Adipose tissue (tissue), 3 donors: ENCODE results near the gene FSTL1. TPM values are rescaled to one million over a fixed set of nuclear protein-coding genes. Genes with fewer than 3 reads are reported as not detected.

Source experiments
- H3K27ac ChIP-seq: one replicate; pipeline ENCODE4 v1.5.1; 2013; ENCODE audit warnings: low read depth, low read length
- WGBS, 3 donors: extraction: QIAGEN DNeasy Blood & Tissue Kit; methylation state at CpG; one replicate each; pipeline ENCODE4 v1.1.7; 2013; 5-methylcytosine and 5-hydroxymethylcytosine counted together
- polyA plus RNA-seq, 3 donors: library from polyadenylated mRNA; stranded (reverse); fragments of 200-250 nt; gene quantifications; one replicate each; pipeline ENCODE4 v1.2.3, GENCODE V29; 2013
- donor health status: healthy with polysubstance abuse.
- donor health status: Bipolar disorder and iron deficiency.
- donor health status: healthy.

FSTL1 gene
- polyA plus RNA-seq, 3 donors: 41.6 to 259 (median 153) TPM

DNA sequence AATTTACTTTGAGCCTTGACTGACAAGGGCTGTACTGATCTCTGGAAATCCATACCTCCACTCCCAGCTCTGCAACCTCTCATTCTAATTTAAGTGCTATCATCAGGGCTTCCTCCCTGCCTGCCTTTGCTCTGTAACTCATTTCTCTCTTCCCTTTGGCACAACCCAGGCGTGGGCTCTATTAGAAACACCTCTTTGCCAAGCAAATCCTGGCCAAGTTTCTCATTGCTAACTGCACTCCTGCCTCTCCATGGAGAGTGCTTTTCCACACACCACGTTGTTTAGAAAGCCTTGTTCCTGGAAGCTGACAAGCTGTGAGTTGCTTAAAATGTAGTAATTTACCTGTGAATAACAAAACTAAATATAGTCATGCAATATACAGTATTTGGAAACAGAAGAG is 20.1 kb upstream of the FSTL1 start:
- H3K27ac ChIP-seq: no peak overlapping the region
- WGBS, 3 donors: 33 to 47% (median 47%) methylated on average over 2 of the region's 2 CpGs

DNA sequence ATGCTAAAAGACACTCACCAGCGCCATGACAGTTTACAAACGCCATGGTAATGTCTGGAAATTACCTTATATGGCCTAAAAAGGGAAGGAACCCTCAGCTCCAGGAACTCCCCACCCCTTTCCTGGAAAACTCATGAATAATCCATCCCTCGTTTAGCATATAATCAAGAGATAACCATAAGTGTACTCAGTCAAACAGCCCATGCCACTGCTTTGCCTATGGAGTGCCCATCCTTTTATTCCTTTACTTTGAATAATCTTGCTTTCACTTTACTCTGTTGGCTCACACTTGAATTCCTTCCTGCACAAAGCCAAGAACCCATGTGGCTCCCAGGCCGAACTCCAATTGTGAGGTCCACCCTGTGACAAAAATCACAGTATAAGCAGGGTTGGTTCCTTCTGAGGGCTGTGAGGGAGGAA is 19.1 kb upstream of the FSTL1 start:
- WGBS, 3 donors: 68 to 78% (median 76%) methylated on average over 4 of the region's 4 CpGs
- no peak overlapping the region for H3K27ac ChIP-seq

DNA sequence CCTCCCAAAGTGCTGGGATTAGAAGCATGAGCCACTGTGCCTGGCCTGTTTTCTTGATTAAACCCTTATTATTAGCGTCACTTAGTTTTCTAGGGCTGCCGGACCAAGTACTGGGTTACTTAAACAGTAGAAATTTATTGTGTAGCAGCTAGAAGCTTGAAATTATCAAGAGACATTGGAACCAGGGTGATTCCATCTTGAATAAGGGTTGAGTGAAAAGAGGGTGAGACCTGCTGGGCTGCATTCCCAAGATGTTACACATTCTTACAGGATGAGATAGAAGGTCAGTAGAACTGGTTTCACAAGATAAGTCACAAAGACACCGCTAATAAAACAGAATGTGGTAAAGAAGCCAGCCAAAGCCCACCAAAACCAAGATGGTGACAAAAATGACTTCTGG is 18.6 kb upstream of the FSTL1 start:
- no peak overlapping the region for H3K27ac ChIP-seq
- 79 to 88% (median 88%) methylated on average over 3 of the region's 3 CpGs for WGBS, 3 donors

DNA sequence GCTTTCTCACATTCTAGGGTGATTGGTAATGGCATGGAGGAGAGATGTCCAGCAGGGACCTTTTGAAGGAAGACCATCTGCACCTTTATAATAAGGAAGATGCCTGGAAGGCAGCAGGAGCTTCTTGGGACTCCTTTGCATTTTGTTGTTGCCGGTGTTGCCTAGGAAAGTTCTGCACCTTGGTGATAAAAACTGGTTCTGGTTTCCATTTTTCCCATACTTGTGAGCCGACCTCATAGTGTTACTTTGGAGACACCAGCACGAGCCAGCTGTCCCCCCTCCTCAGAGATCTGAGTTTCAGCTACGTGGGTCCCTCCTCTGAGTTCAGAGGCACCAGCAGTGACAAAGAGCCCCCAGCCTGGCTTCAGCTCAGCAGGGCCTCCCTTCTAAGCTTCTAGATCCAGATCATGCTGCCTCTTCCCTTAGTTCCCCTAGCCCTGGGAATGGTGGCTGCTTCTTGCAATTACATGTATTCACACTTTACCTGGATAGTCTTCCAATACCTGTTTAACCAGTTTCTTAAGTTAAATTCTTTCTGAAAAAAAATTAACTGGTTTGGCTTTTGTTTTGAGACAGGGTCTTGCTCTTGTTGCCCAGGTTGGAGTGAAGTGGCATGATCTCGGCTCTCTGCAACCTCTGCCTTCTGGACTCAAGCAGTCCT is 18.0 kb upstream of the FSTL1 start:
- WGBS, 3 donors: 84 to 96% (median 87%) methylated on average over 5 of the region's 5 CpGs
- H3K27ac ChIP-seq: no peak overlapping the region

DNA sequence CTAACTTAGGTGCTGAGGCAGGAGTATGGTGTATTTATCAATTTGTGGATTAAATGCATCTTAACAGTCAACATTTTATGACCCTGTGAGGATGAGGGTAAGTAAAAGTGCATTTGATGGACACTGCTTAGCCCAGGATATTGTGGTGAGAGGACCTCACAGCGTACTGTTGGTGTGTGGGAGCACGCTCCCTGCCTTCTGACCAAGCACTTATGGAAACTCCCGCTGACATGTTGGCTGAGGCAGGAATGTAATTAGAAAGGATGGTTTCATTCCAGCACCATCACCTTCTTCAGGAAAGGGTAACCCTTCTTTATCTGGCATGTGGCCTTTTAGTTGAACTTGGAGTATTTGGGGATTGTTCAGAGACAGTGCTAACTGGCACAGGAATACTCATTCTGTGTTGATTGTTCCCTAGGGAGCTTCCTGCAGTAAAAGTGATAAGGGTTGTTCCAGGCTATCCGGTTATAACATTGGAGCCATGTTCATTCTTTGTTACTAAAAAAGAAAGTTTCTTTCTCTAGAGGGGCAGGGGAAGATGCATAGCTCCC is 11.7 kb upstream of the FSTL1 start:
- 64 to 74% (median 64%) methylated on average over 4 of the region's 4 CpGs for WGBS, 3 donors

DNA sequence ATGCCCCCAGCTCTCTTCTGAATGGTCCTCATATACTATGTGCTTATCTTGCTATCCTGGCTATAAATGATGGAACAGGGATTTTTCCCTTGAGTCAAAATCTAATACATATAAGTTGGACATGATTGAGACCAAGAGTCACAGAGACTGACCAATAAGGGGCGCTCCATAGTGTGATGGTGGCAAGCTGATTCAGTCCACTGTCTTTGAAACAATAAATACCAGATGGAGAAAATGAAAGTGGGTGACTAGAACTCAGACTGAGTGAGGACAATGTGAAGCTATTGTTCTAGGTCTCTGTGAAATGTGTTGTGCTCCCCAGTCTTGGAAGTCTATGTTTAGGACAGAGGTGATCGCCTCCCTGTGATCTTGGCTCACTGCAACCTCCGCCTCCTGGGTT is 10.6 kb upstream of the FSTL1 start:
- no peak overlapping the region for H3K27ac ChIP-seq
- 68 to 95% (median 90%) methylated on average over 3 of the region's 3 CpGs for WGBS, 3 donors

More for the DNA sequence above, 11.7 kb upstream of the FSTL1 start:
- H3K27ac ChIP-seq: no peak overlapping the region

DNA sequence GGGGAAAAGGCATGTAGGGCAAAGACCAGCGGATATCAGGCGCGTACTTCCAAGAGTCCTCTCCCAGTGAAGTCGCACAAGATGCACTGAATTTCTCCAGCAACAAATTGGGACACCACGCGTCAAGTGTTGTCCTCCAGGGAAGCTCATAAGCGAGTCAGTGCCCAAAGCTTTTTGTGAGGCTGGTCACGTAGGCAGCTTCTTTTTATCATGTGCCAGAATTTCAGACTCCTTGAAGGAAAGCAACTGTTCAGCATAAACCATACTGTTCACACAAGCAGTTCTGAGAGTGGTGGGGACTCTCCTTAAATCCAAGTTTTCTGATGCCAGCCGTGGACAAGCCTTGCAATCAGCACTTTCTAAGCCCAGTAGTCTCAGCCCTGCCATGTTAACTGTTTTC is 10.1 kb upstream of the FSTL1 start:
- WGBS, 3 donors: 74 to 87% (median 84%) methylated on average over 9 of the region's 9 CpGs

DNA sequence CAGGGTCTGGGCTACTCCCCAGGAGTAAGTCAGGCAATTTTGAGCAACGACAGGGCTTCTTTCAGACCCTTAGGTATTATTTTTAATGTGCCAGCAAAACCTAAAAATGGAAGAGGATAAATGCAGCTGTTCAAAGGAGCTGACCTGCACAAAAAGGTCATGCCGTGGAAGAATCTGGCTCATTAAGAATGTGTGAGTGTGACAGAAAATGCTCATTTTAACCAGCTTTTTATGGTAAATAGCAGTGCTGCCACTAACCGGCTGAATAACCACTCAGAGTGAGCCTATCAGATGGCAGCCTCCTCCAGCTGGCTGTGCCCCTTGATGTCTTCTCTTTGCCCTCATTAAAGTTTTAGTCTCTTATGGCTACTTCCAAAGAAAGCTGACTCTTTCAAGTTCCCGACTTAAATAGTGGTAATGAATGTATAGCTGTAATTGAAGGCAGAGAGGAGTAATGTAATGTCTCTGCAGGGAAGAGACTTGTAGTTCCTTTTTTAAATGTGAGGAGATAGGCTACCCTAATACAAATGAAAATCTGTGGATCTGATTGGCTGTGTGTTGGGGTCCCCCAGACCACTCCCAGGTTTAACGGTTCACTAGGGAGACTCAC is 9.5 kb upstream of the FSTL1 start:
- 61 to 77% (median 73%) methylated on average over 5 of the region's 5 CpGs for WGBS, 3 donors
- no peak overlapping the region for H3K27ac ChIP-seq

More for the DNA sequence above, 10.1 kb upstream of the FSTL1 start:
- H3K27ac ChIP-seq: no peak overlapping the region

DNA sequence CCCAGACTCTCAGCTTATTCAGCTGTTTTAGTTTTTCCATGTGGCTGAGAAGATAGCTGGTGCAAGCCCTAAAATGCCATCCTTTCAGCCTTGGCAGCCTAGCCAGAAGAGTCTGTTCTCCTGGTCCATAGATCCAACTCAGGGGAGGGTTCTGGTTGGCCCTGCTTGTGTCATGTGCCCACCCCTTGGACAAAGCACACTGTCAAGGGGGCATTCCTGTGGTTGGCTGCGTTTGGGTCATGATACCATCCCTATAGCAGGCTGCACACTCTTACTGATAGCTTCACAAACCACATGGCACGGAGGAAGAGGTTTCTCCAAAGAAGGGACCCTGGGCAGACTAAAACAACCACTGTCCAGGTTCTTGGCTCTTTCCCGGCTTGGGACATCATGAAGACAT is 8.4 kb upstream of the FSTL1 start:
- WGBS, 3 donors: 75 to 89% (median 85%) methylated on average over 3 of the region's 3 CpGs
- no peak overlapping the region for H3K27ac ChIP-seq

DNA sequence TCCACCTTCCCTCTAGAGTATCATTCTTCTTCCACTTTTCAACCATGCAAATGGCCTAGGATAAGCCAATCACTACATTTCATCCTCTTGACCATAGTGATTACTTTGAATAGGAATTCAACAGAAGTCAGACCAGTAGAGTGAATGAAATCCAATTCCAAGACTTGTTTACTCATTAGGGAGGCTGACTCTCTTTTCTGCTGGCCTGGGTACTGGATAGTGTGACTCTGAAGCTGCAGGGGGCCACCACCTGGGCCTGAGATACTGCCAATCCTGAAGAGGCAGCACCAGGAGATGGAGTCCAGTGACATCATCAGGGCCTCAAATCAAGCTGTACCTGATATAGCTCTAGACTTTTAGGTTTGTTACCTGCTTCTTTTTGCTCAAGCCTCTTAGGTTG is 7.0 kb upstream of the FSTL1 start:
- H3K27ac ChIP-seq: no peak overlapping the region

DNA sequence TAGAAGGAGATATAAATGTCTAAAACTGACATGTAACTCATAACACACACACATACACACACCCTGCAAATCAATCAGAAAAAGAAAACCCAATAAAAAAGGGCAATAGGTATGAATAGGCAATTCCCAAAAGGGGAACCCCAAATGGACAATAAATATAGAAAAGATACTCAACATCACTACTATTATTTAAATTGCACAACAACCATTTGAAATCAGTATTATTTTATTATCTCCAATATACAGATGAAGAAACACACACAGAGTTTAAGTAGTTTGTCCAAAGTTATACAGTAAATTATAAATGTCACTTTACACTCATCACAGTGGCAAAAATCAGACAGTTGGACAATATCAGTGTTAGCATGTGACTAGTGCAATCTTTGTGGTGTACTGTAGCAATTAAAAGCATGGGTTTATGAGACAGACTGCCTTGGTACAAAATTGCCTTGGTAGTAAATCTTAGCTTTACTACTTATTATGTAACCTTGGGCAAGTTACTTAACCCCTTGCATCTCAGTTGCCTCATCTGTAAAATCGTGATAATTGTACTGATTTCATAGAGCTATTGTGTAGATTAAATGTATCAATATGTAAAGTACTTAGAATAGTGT is 3.4 kb upstream of the FSTL1 start:
- WGBS, 3 donors: 78 to 86% (median 79%) methylated on average over 1 of the region's 1 CpG
- no peak overlapping the region for H3K27ac ChIP-seq

DNA sequence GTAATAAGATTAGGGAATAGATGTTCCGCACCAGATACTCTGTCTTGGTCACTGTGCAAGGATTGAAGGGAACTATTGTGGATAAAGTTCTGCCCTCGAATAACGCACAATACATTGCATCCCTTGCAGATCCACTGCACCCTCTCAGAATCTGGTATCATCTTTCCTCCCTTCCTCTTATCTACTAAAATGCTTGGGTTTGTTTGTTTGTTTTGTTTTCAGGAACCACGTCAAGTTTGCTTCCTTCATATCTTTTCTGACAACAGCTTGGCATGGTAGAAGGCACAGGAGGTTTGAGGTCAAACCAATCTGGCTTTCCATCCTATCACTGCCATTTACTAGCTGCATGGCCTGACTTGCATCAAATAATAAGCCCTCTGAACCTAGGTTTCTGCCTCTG is 2.0 kb upstream of the FSTL1 start:
- 79 to 93% (median 88%) methylated on average over 4 of the region's 4 CpGs for WGBS, 3 donors
- no peak overlapping the region for H3K27ac ChIP-seq

DNA sequence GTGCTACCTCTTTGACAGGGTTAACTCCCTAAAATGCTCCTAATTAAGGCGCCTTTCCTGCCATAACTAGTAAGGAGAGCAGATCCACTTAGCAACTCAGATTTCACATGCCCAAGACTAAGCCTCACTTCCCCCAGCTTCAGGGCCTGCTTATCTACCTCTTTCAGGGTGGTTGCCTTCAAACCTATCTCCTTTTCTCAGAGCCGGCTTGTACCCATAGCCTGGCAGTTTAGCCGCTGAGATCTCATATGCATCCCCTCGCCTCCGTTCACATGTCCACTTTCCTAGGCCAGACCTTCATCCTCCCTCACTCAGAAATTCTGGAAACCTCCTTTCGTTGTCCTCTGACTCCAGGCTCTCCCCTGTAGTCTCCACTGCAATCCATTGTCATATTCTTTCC is 1.0 kb upstream of the FSTL1 start:
- H3K27ac ChIP-seq: peak overlapping the region; percentile 3
- 85 to 93% (median 86%) methylated on average over 6 of the region's 6 CpGs for WGBS, 3 donors

DNA sequence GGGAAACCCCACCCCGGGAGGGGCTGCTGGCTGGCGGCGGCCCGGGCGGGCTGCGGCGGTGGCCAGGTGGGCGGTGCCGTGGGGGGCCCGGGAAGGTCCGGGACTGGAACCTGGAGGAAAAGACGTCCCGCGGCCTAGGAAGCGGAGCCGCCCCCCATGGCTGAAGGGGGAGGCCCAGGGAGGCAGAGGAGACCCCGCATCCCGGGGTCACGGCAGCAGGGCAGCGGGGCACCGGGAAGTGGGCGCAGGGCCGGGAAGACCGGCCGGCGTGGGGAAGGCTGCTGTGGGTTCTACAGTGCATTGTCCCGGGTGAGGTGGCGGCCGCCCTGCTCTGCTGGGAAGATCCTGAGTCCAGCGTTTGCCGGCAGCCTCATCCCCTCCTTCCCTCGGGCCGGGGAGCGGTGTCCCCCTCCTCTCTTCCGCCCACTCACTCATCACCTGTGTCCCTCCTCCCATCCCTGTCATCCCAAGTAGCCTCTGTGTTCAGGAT is 525 bp upstream of the FSTL1 start:
- peak overlapping the region; percentile 3 for H3K27ac ChIP-seq
- 18 to 30% (median 26%) methylated on average over 27 to 35 of the region's 35 CpGs for WGBS, 3 donors

DNA sequence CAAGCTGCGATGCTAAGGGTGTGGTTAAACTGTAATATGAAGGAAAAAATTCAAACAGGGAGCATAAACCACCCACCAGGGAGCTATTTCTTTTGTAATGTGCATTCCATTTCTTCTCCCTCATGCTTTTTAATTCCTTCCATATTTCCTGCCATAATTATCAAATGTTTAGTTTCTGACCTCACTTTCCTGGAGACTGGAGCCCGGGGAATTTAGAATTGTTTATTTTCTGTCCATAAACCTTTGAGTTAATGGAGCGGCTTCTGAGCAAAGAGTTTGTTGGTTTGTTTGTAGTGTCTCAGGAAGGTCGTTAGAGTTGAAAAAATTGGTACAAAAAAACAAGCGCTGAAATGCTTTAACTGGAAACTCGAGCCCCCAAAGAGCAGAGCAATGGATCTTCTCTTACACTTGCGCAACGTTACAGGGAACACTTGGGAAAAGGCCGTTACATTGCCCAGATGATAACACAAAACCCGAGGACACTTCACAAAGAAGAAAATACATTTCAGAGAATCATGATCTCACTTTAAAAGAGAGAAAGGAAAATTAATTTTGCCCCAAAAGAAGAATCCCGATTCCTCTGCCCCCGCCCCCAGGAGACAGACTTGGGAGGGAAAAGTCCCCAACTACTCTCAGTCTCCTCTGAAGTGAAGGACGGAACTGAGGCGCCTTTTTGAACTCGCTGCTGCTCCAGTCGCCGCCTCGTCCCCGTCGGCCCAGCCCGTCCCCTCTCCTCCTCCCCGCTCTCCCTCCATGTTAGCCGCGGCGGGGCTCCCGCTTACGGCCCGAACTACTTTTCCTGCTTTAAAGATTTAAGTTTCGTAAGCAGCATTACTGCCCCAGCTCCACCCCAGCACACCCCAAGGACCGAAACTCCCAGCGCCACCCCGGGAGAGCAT is 842 bp downstream of the FSTL1 start:
- WGBS, 3 donors: 3% methylated on average over 31 to 32 of the region's 32 CpGs
- peak overlapping the region; percentile 61 for H3K27ac ChIP-seq

DNA sequence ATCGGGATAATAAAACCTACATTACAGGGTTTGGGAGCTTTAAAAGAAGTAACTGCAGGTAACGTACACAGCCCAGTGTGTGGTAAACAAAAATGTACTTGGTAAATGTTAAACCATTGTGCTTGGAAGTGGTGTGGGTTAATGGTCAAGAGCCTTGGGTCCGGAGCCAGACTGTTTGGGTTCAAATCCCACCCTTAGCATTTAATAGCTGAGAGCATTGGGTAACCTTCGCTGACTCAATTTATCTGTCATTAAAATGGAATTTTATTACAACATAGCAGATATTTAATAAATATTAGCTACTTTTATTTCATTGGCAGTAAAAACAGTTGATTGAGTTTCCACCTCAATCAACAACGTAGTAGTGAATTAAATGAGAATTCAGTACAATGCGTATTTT is 1.5 kb downstream of the FSTL1 start:
- WGBS, 3 donors: 58 to 80% (median 68%) methylated on average over 6 of the region's 6 CpGs
- no peak overlapping the region for H3K27ac ChIP-seq

DNA sequence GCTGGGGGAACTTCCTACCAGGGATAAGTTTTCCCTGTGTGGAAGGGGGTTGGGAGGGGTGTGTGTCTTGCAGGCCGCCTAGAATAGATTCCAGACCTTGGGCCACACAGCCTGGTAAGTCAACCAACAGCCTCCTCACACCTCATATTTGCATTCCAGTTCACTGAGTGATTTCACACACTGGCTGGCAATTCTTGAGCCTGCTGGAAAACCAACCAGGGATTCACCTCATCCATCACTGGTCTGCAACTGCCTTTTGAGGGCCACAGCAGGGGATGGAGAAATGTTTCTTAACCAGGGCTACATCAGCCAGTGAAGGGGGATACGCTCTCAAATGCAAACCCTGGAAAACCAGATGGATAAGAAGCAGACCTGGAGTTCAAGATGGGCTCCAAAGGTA is 2.0 kb downstream of the FSTL1 start:
- no peak overlapping the region for H3K27ac ChIP-seq
- WGBS, 3 donors: 59 to 76% (median 61%) methylated on average over 2 of the region's 2 CpGs

DNA sequence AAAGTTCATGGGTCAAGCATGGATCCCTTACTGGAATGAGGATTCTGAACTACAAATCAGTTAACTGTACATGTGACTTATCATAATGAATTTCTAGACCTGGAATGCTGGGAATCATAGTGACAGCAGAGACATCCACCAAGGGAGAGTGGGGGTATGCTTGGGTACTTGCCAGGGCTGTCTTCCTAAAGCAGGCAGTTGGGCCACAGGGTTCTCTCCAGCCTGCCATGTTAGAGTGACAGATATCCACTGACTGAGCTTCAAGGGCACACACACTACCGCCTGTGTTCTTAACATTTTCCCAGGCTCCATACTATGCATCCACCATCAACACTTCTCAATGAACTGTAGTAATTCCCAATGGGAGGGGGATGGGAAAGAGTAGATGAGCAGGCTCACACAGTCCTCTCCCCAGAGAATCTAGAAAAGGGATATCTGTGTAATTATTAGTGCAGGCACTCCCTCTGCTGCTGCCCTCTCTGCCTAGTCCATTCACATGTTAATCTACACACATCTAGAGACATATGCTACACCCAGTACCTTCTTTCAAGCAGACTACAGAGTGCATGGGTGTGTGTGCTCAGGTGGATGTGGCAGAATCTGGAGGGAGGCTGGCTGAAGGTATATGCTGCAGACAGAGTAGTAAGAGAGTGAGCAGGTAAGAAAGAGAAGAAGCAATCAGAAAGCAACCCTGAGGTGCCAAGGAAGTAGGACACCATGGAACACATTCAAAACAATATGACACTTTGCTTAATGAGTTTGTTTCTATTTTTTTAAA is 3.7 kb downstream of the FSTL1 start:
- WGBS, 3 donors: 38 to 93% (median 92%) methylated on average over 1 of the region's 1 CpG
- no peak overlapping the region for H3K27ac ChIP-seq
